Breast epithelium (tissue), 3 donors: ENCODE data around the gene NRAS.

Experiments
- POLR2A ChIP-seq: fragments of 450-650 bp; IDR thresholded peaks from one replicate; pipeline ENCODE4 v1.6.1; 2016; ENCODE audit warnings: antibody characterized with exemption, mild to moderate bottlenecking, moderate library complexity
- POLR2AphosphoS5 ChIP-seq, 3 donors: sonication (generic); formaldehyde crosslinking; IDR thresholded peaks; one replicate each; pipeline ENCODE4 v1.6.1; 2017; ENCODE audit warnings: antibody characterized with exemption in 3 of 3
- TF ChIP-seq, protein P1 (sequence below), 3 donors: fragments of 450-650 bp; IDR thresholded peaks; one replicate each; pipeline ENCODE4 v1.5.1; 2016 to 2017; ENCODE audit warnings: antibody characterized with exemption in 3 of 3, mild to moderate bottlenecking in 3 of 3, moderate library complexity in 3 of 3

DNA sequence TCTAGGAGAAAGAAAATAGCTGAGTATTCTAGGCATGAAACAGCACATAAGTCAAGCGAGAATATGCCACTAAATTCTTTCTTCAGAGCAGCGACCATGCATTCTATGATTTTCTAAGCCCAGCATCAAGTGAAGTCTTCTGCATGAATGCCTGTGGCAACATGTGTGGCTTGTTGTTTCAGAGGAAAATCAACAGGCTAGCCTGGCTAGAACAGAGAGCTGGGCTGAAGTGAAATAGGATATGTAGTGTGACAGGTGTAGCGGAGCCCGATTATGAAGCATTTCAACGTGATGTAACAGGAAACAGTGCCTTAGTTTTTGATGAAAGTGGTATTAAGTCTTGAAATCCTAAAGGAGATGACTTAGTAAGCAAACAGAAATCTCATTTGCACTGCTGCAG lies 34.2 kb upstream of the NRAS start:
- no peak for TF ChIP-seq POLR2AphosphoS5 (IDR thresholded peaks at IDR 0.05)
- TF ChIP-seq POLR2A = no peak
- TF ChIP-seq, protein P1, sequence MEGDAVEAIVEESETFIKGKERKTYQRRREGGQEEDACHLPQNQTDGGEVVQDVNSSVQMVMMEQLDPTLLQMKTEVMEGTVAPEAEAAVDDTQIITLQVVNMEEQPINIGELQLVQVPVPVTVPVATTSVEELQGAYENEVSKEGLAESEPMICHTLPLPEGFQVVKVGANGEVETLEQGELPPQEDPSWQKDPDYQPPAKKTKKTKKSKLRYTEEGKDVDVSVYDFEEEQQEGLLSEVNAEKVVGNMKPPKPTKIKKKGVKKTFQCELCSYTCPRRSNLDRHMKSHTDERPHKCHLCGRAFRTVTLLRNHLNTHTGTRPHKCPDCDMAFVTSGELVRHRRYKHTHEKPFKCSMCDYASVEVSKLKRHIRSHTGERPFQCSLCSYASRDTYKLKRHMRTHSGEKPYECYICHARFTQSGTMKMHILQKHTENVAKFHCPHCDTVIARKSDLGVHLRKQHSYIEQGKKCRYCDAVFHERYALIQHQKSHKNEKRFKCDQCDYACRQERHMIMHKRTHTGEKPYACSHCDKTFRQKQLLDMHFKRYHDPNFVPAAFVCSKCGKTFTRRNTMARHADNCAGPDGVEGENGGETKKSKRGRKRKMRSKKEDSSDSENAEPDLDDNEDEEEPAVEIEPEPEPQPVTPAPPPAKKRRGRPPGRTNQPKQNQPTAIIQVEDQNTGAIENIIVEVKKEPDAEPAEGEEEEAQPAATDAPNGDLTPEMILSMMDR (IDR thresholded peaks at IDR 0.05) = no peak
